Measurements from ENCODE around the gene PCDHA8.

PCDHA8 gene

DNA sequence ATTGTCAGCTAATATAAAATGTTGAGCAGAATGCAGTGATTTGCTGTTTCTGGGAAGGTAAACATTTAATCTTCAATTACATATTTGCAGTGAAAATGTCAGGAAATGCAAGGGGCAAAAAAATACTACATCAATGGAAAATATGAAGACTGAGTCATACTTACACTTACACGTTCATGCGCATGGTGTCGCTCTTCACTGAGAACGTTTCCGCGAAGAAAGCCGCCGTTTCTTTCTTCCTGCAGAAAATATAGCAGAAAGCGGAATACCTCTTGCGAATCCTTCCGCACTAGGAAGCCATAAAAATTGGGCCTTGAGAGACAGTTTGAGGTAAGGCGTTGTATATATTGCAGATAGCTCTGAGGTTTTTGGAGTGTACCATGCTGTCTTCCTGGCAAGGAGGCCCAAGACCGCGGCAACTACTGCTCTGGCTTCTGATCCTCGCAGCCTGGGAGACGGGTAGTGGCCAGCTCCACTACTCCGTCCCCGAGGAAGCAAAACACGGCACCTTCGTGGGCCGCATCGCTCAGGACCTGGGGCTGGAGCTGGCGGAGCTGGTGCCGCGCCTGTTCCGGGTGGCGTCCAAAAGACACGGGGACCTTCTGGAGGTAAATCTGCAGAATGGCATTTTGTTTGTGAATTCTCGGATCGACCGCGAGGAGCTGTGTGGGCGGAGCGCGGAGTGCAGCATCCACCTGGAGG is 41.1 kb downstream of the PCDHA8 start, which contains the start of gene PCDHA13:
TSS of gene PCDHA13 (plus strand) at position 236 of the 702 bp plus-strand sequence. CDS start at position 381, 145 bp downstream.
- Mint-ChIP-seq H3K27ac (no peak within 1 kb of the TSS), H3K4me1 (no peaks in the 10 kb centered on the region), H3K36me3 (no peaks in the 10 kb centered on the region), H3K9me3 (peaks cover 8% of the 10 kb centered on the region), H3K4me3 (no peak within 1 kb of the TSS)
- ATAC-seq (no peak), DNase-seq (ENCODE audit: low spot score in 2 of 2) (no peak)

DNA sequence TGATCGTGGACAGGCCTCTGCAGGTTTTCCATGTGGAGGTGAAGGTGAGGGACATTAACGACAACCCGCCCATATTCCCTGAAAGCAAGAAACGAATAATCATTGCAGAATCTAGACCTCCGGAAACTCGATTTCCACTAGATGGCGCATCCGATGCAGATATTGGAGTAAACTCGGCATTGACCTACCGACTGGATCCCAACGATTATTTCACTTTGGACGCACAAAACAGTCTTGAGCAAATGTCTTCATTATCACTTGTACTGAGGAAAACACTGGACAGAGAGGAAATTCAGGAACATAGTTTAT is 41.6 kb downstream of the PCDHA8 start:
- no peaks in the 10 kb centered on the region for H3K36me3 Mint-ChIP-seq
- ATAC-seq (no peak), DNase-seq (ENCODE audit: low spot score in 2 of 2) (no peak)
- no peak overlapping the region for H3K27ac Mint-ChIP-seq
- H3K9me3 Mint-ChIP-seq: peaks cover 10% of the 10 kb centered on the region
- H3K4me1 Mint-ChIP-seq: no peaks in the 10 kb centered on the region
- H3K4me3 Mint-ChIP-seq: no peak overlapping the region

DNA sequence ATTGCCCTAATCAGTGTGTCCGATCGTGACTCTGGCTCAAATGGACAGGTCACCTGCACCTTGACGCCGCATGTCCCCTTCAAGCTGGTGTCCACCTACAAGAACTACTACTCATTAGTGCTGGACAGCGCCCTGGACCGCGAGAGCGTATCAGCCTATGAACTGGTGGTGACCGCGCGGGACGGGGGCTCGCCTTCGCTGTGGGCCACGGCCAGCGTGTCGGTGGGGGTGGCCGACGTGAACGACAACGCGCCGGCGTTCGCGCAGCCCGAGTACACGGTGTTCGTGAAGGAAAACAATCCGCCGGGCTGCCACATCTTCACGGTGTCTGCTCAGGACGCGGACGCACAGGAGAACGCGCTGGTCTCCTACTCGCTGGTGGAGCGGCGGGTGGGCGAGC is 42.4 kb downstream of the PCDHA8 start:
- H3K36me3 Mint-ChIP-seq: no peaks in the 10 kb centered on the region
- H3K9me3 Mint-ChIP-seq: peaks cover 10% of the 10 kb centered on the region
- H3K4me3 Mint-ChIP-seq: no peak overlapping the region
- H3K27ac Mint-ChIP-seq: no peak overlapping the region
- H3K4me1 Mint-ChIP-seq: no peaks in the 10 kb centered on the region
- DNase-seq (ENCODE audit: low spot score in 2 of 2) (no peak), ATAC-seq (no peak)

DNA sequence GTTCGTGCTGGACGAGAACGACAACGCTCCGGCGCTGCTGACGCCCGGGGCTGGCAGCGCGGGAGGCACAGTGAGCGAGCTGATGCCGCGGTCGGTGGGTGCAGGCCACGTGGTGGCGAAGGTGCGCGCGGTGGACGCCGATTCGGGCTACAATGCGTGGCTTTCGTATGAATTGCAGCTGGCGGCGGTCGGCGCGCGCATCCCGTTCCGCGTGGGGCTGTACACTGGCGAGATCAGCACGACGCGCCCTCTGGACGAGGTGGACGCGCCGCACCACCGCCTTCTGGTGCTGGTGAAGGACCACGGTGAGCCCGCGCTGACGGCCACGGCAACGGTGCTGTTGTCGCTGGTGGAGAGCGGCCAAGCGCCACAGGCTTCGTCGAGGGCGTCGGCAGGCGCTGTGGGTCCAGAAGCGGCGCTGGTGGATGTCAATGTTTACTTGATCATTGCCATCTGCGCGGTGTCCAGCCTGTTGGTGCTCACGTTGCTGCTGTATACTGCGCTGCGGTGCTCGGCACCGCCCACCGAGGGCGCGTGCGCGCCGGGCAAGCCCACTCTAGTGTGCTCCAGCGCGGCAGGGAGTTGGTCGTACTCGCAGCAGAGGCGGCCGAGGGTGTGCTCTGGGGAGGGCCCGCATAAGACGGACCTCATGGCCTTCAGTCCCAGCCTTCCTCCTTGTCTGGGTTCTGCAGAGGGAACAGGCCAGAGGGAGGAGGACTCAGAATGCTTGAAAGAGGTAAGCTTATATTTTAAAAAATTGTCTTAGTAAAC is 43.1 kb downstream of the PCDHA8 start:
- H3K9me3 Mint-ChIP-seq: peaks cover 6% of the 10 kb centered on the region
- DNase-seq (ENCODE audit: low spot score in 2 of 2): no peak
- H3K4me1 Mint-ChIP-seq: no peaks in the 10 kb centered on the region
- H3K4me3 Mint-ChIP-seq: no peak overlapping the region
- ATAC-seq: no peak
- H3K27ac Mint-ChIP-seq: no peak overlapping the region
- H3K36me3 Mint-ChIP-seq: no peaks in the 10 kb centered on the region
